ENCODE results near the gene CEP55. TPM values are rescaled to one million over a fixed set of nuclear protein-coding genes. Genes with fewer than 3 reads are reported as not detected.

CEP55 gene
- polyA plus RNA-seq, 2 of the 4 experiments (the other 2 are of a cell fraction): 52.4 to 87.0 TPM

DNA sequence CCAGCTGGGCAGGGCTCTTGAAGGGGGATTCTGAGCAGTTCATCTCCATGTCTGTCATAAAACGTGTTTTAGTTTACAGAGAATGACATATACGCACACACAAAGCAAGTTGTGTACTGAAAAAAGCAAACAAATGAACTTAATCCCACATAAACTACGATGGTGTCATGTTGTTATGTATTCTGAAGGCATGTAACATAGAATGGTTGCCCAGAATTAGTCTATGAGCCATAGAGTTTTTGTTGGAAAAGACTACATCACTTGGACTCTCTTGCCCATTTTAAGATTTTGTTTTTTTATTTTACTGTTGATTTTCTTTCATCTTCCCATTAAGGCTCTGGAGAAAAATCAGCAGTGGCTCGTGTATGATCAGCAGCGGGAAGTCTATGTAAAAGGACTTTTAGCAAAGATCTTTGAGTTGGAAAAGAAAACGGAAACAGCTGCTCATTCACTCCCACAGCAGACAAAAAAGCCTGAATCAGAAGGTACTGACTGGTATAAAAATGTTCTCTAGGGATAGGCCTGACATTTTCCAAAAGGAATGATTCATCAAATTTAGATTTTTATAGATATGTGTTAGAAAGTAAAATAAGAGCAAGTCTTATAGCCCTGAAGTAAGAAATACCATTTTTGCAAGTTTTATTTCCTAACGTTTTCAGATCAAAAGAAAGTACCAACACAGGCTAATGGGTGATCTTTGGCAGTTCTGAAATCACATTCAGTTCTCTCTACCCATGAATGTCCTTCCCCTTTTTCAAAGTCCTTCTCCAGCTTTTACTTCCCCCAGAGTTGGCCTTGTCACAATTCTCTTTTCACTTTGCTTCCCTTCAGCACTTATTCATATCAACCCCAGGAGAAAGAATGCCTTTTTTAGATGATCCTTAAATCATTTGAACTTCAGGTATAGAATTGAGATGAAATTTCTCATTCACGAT lies 18.9 kb downstream of the CEP55 start:
- no peak overlapping the region for H3K4me2 ChIP-seq
- no peak for FAIRE-seq
- CTCF ChIA-PET: interaction anchor here (0.7 to 10.9 kb wide), 3 partner anchors 12 to 139 kb away, joined by 3 to 92 read pairs (median 5); partner anchors contain the start of gene MYOF
- POLR2A ChIA-PET: no interaction called here
- H3K27ac ChIP-seq: no peak overlapping the region
- TF ChIP-seq, protein P1, sequence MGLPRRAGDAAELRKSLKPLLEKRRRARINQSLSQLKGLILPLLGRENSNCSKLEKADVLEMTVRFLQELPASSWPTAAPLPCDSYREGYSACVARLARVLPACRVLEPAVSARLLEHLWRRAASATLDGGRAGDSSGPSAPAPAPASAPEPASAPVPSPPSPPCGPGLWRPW (IDR thresholded peaks at IDR 0.05): no peak
- TF ChIP-seq MAFK (IDR thresholded peaks at IDR 0.05; ENCODE audit: partially characterized antibody): no peak
- no peak for TF ChIP-seq CHD4 (IDR thresholded peaks at IDR 0.05; ENCODE audit: borderline replicate concordance)
- no peak for TF ChIP-seq RFX5 (IDR thresholded peaks at IDR 0.05)
- no peak for TF ChIP-seq FOXS1 (CRISPR knock-in tag; IDR thresholded peaks at IDR 0.05)
- TF ChIP-seq, protein P2, sequence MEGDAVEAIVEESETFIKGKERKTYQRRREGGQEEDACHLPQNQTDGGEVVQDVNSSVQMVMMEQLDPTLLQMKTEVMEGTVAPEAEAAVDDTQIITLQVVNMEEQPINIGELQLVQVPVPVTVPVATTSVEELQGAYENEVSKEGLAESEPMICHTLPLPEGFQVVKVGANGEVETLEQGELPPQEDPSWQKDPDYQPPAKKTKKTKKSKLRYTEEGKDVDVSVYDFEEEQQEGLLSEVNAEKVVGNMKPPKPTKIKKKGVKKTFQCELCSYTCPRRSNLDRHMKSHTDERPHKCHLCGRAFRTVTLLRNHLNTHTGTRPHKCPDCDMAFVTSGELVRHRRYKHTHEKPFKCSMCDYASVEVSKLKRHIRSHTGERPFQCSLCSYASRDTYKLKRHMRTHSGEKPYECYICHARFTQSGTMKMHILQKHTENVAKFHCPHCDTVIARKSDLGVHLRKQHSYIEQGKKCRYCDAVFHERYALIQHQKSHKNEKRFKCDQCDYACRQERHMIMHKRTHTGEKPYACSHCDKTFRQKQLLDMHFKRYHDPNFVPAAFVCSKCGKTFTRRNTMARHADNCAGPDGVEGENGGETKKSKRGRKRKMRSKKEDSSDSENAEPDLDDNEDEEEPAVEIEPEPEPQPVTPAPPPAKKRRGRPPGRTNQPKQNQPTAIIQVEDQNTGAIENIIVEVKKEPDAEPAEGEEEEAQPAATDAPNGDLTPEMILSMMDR (IDR thresholded peaks at IDR 0.05): no peak
- no peak for TF ChIP-seq CBX2 (IDR thresholded peaks at IDR 0.05; ENCODE audit: borderline replicate concordance, low read depth)
- TF ChIP-seq, protein P3, sequence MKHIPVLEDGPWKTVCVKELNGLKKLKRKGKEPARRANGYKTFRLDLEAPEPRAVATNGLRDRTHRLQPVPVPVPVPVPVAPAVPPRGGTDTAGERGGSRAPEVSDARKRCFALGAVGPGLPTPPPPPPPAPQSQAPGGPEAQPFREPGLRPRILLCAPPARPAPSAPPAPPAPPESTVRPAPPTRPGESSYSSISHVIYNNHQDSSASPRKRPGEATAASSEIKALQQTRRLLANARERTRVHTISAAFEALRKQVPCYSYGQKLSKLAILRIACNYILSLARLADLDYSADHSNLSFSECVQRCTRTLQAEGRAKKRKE (CRISPR knock-in tag; IDR thresholded peaks at IDR 0.05; ENCODE audit: low read depth): no peak
- no peak for TF ChIP-seq NPAS2 (CRISPR knock-in tag; IDR thresholded peaks at IDR 0.05; ENCODE audit: borderline replicate concordance)
- TF ChIP-seq KDM1A (IDR thresholded peaks at IDR 0.05; ENCODE audit: low read depth): no peak
- no peak for TF ChIP-seq PHF8 (IDR thresholded peaks at IDR 0.05; ENCODE audit: borderline replicate concordance, low read depth)
- TF ChIP-seq ZSCAN20 (CRISPR knock-in tag; IDR thresholded peaks at IDR 0.05): no peak
- TF ChIP-seq POLR2AphosphoS2 (conservative IDR thresholded peaks at IDR 0.05; ENCODE audit: low read length): no peak
- no peak for TF ChIP-seq GATA3 (IDR thresholded peaks at IDR 0.05; ENCODE audit: borderline replicate concordance)
- no peak for TF ChIP-seq RARB (CRISPR knock-in tag; IDR thresholded peaks at IDR 0.05)
- TF ChIP-seq RNF2 (IDR thresholded peaks at IDR 0.05; ENCODE audit: borderline replicate concordance, low read depth): no peak
- no peak for TF ChIP-seq EHMT2 (IDR thresholded peaks at IDR 0.05; ENCODE audit: low read depth)
- TF ChIP-seq HOXA7 (CRISPR knock-in tag; IDR thresholded peaks at IDR 0.05): no peak
- H3K4me3 ChIP-seq: no peak overlapping the region
- ATAC-seq: no peak
- no peaks in the 10 kb centered on the region for H3K4me1 ChIP-seq
- 78% methylated on average over 8 of the region's 8 CpGs for WGBS (ENCODE audit: missing lambda C conversion rate)
- no peak for DNase-seq (ENCODE audit: low read depth in 1 of 2, low spot score in 1 of 2)
- 0 out of 3 replicates have a peak, but pooled peaks cover 2% of the 10 kb centered on the region for H3K9me3 ChIP-seq

DNA sequence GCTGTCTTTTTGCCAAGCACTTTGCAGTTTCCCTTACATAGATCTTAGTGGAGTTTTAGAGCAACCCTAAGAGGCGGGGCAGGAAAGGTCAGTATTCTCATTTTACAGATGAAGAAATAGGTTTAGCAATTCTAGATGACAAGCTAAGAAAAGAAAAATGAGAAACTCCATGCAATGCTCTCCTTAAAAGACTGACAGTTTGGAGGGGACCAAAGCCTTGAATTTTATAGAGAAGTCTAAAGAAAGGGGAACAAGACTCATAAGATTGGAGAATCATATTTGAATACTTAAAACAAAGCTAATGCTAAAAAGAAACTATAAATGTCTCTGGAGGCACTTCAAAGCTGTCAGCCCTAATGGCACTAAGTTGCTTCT lies 19.6 kb downstream of the CEP55 start:
- no peak overlapping the region for H3K27ac ChIP-seq
- no peak for ATAC-seq
- no peak for DNase-seq (ENCODE audit: low read depth in 1 of 2, low spot score in 1 of 2)
- TF ChIP-seq MAFK (IDR thresholded peaks at IDR 0.05; ENCODE audit: partially characterized antibody) (no peak), TP53 (CRISPR knock-in tag; IDR thresholded peaks at IDR 0.05) (no peak), ZSCAN20 (CRISPR knock-in tag; IDR thresholded peaks at IDR 0.05) (no peak), NR3C1 (IDR thresholded peaks at IDR 0.05) (no peak), TFCP2L1 (CRISPR knock-in tag; IDR thresholded peaks at IDR 0.05) (no peak), ZC3H11A (IDR thresholded peaks at IDR 0.05) (no peak)
- TF ChIP-seq, protein P4, sequence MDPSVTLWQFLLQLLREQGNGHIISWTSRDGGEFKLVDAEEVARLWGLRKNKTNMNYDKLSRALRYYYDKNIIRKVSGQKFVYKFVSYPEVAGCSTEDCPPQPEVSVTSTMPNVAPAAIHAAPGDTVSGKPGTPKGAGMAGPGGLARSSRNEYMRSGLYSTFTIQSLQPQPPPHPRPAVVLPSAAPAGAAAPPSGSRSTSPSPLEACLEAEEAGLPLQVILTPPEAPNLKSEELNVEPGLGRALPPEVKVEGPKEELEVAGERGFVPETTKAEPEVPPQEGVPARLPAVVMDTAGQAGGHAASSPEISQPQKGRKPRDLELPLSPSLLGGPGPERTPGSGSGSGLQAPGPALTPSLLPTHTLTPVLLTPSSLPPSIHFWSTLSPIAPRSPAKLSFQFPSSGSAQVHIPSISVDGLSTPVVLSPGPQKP (IDR thresholded peaks at IDR 0.05; ENCODE audit: low read depth, low read length): no peak
- ChIA-PET CTCF (interaction anchor here (1.4 to 10.9 kb wide), 3 partner anchors 12 to 164 kb away, joined by 3 to 92 read pairs (median 5); no protein-coding TSS in a partner anchor), POLR2A (no interaction called here)
- no peak overlapping the region for H3K4me2 ChIP-seq
- H3K4me1 ChIP-seq: no peaks in the 10 kb centered on the region
- H3K4me3 ChIP-seq: no peak overlapping the region
- FAIRE-seq: no peak
- WGBS (ENCODE audit: missing lambda C conversion rate): 90% methylated on average over 1 of the region's 1 CpG
- H3K9me3 ChIP-seq: peaks cover 9% of the 10 kb centered on the region; the same call in 1 of the 3 replicates
